Naive B cell (primary cell): ENCODE results near the gene SLC45A1. TPM values are rescaled to one million over a fixed set of nuclear protein-coding genes. Genes with fewer than 3 reads are reported as not detected.
"Not testable (repeated sequence)": the region's sequence is repeated elsewhere in the genome, so short reads cannot be mapped to it uniquely, and the experiment has no call there.

ENCODE experiments used
- ATAC-seq, 2 donors: fragments of 150-1000 bp; cut with Tn5 transposase; 2 replicates each; pipeline ENCODE4 v1.10.0; 2021; ENCODE audit warnings: low read depth in 2 of 2, mild to moderate bottlenecking in 2 of 2, moderate library complexity in 2 of 2
- DNase-seq: peaks from one replicate; pipeline ENCODE4 v3.0.0; 2022
- H3K27ac Mint-ChIP-seq, 6 donors: one replicate each; pipeline ENCODE4 v1.8.0; 2020 to 2022; ENCODE audit warnings: mild to moderate bottlenecking in 6 of 6, mixed read lengths in 6 of 6, moderate library complexity in 5 of 6, inconsistent platforms in 2 of 6
- H3K27me3 Mint-ChIP-seq, 3 donors: one replicate each; pipeline ENCODE4 v1.8.0; 2021 to 2022; ENCODE audit warnings: mixed read lengths in 3 of 3, mild to moderate bottlenecking in 1 of 3
- H3K36me3 Mint-ChIP-seq, 2 donors: one replicate each; pipeline ENCODE4 v1.8.0; 2020 to 2022; ENCODE audit warnings: mixed read lengths in 2 of 2, inconsistent platforms in 1 of 2, mild to moderate bottlenecking in 1 of 2
- H3K4me1 Mint-ChIP-seq, 3 donors: one replicate each; pipeline ENCODE4 v1.8.0; 2020 to 2022; ENCODE audit warnings: mixed read lengths in 3 of 3, inconsistent platforms in 1 of 3, mild to moderate bottlenecking in 1 of 3, moderate library complexity in 1 of 3
- H3K4me3 Mint-ChIP-seq, 8 donors: one replicate each; pipeline ENCODE4 v1.8.0; 2020 to 2022; ENCODE audit warnings: mild to moderate bottlenecking in 8 of 8, mixed read lengths in 8 of 8, moderate library complexity in 8 of 8, inconsistent platforms in 2 of 8
- H3K9me3 Mint-ChIP-seq, 7 donors: one replicate each; pipeline ENCODE4 v1.8.0; 2020 to 2022; ENCODE audit warnings: mixed read lengths in 7 of 7, mild to moderate bottlenecking in 5 of 7, inconsistent platforms in 2 of 7, moderate library complexity in 1 of 7
- polyA plus RNA-seq, 6 donors: library from polyadenylated mRNA; unstranded; fragments of 300-500 nt; fragmentation: Illumina TruSeq; gene quantifications; one replicate each; pipeline ENCODE4 v1.2.3, GENCODE V29; 2021; ENCODE audit warnings: low read depth in 6 of 6

The SLC45A1 gene
- polyA plus RNA-seq, 6 donors from 2014 or later = 0.09 to 0.26 (median 0.24) TPM; not detected in 3

- peaks cover 50 to 53% (median 52%) of the 10 kb centered on the region in 3 donors for H3K4me1 Mint-ChIP-seq
- no peak overlapping the region for H3K4me3 Mint-ChIP-seq
- H3K27ac Mint-ChIP-seq = peak overlapping the region in 5 of 6 donors; percentile 62 to 93 (median 86)
- DNase-seq (no peak), ATAC-seq (peak in 1 of 2 donors; percentile 9)
- H3K27me3 Mint-ChIP-seq = no peaks in the 10 kb centered on the region
- H3K9me3 Mint-ChIP-seq = no peaks in the 10 kb centered on the region
- H3K36me3 Mint-ChIP-seq = peaks cover 0 to 7% of the 10 kb centered on the region in 2 donors
These were observed 56.9 kb downstream of the SLC45A1 start for GRCh38 chr1:8374812-8375211.

- Mint-ChIP-seq H3K4me1 (peaks cover 43 to 55% (median 47%) of the 10 kb centered on the region in 3 donors), H3K27me3 (no peaks in the 10 kb centered on the region), H3K27ac (peak overlapping the region in 4 of 6 donors; percentile 28 to 77 (median 48)), H3K36me3 (peaks cover 0 to 7% of the 10 kb centered on the region in 2 donors), H3K4me3 (no peak overlapping the region), H3K9me3 (no peaks in the 10 kb centered on the region)
- no peak for DNase-seq
- ATAC-seq = no peak
These were observed 58.5 kb downstream of the SLC45A1 start for GRCh38 chr1:8376358-8376840.

DNA sequence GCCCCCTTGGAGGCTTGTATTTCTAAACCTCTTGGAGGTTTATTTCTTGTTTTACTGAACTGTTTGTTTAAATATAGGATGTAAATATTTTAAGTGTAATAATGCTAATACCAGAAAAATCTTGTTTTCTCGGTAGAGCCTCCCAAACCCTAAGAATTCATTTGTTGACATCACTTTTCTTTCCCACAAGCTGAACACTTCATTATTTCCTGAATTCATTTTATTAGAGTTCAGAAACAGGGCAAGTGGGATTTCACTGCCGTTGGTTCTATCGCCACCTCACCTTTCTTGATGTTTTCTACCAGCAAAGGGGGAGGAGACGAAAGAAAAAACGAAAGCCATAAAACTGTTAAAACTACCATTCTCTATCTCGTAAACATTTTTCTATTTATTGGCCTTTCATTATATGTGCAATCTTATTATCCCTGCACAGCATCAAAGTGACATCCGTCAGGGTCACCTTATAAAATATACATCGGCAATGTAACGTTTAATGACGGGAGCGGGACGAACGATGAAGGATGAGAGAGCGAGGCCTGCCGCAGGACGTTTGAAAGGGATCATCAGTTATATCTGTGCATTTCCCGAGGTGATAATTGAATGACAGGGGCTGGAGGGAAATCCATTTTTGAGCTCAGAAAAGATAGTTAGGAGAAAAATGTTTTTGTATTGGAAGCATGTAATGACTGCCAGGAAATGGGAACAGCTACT, 59.5 kb downstream of the SLC45A1 start:
- no peaks in the 10 kb centered on the region for H3K27me3 Mint-ChIP-seq
- peak overlapping the region in 3 of 6 donors; percentile 6 to 73 (median 63) for H3K27ac Mint-ChIP-seq
- peaks cover 0 to 7% of the 10 kb centered on the region in 2 donors for H3K36me3 Mint-ChIP-seq
- H3K4me1 Mint-ChIP-seq = peaks cover 42 to 56% (median 47%) of the 10 kb centered on the region in 3 donors
- ATAC-seq (no peak), DNase-seq (no peak)
- H3K9me3 Mint-ChIP-seq = no peaks in the 10 kb centered on the region
- H3K4me3 Mint-ChIP-seq = peak overlapping the region in 1 of 8 donors; percentile 8

GRCh38 chr1:8378178-8378577, 60.3 kb downstream of the SLC45A1 start:
- Mint-ChIP-seq H3K4me3 (no peak overlapping the region), H3K27ac (peak overlapping the region in 5 of 6 donors; percentile 28 to 92 (median 73)), H3K36me3 (peaks cover 3 to 7% of the 10 kb centered on the region in 2 donors), H3K27me3 (no peaks in the 10 kb centered on the region), H3K4me1 (peaks cover 48 to 63% (median 54%) of the 10 kb centered on the region in 3 donors), H3K9me3 (no peaks in the 10 kb centered on the region)
- DNase-seq (no peak), ATAC-seq (no peak)

DNA sequence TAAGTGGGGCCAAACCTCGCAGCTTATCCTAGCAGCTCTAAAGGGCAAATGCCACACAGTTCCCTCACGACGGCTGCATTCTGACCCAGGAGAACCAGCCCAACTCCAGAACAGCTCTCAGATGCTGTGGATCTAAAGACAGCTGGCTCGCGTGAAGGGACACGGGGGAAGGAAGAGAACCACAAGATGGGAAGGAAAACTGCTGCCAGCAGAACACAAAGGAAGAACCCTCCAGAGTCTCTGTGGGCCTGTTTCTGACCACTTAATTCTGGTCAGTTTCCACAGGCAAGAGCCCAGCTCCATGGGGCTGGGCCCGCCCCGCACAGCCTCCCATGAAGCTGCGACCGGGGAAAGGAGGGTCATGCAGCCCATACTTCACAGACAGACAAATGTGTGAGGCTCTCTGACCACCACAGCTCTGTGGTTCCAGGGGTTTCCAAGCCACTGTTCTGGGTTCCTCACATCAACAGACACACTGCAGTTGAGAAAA, 61.1 kb downstream of the SLC45A1 start:
- no peak for DNase-seq
- peaks cover 53 to 67% (median 59%) of the 10 kb centered on the region in 3 donors for H3K4me1 Mint-ChIP-seq
- peak overlapping the region in 4 of 6 donors; percentile 73 to 92 (median 90) for H3K27ac Mint-ChIP-seq
- no peak overlapping the region for H3K4me3 Mint-ChIP-seq
- H3K36me3 Mint-ChIP-seq = peaks cover 5 to 7% of the 10 kb centered on the region in 2 donors
- no peaks in the 10 kb centered on the region for H3K9me3 Mint-ChIP-seq
- no peaks in the 10 kb centered on the region for H3K27me3 Mint-ChIP-seq
- ATAC-seq = no peak

GRCh38 chr1:8379513-8380186, 61.7 kb downstream of the SLC45A1 start:
- no peaks in the 10 kb centered on the region for H3K9me3 Mint-ChIP-seq
- no peak overlapping the region for H3K4me3 Mint-ChIP-seq
- no peaks in the 10 kb centered on the region for H3K27me3 Mint-ChIP-seq
- peak overlapping the region in 3 of 6 donors; percentile 50 to 70 (median 58) for H3K27ac Mint-ChIP-seq
- H3K4me1 Mint-ChIP-seq = peaks cover 57 to 68% (median 61%) of the 10 kb centered on the region in 3 donors
- no peak for DNase-seq
- peaks cover 5 to 7% of the 10 kb centered on the region in 2 donors for H3K36me3 Mint-ChIP-seq
- ATAC-seq = no peak

DNA sequence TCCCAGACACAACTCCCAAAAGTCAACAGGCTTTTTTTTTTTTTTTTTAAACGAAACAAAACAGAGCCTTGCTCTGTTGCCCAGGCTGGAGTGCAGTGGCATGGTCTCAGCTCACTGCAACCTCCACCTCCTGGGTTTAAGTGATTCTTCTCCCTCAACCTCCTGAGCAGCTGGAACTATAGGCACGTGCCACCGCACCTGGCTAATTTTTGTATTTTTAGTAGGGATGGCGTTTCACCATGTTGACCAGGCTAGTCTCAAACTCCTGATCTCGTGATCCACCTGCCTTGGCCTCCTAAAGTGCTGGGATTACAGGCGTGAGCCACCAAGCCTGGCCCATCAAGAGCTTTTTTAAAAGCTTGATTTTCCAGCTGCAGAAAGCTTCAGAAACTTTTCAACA, 62.4 kb downstream of the SLC45A1 start:
- H3K9me3 Mint-ChIP-seq, DNase-seq, H3K36me3 Mint-ChIP-seq, ATAC-seq, H3K27me3 Mint-ChIP-seq: not testable (repeated sequence)
- Mint-ChIP-seq H3K4me1 (peaks cover 56 to 72% (median 62%) of the 10 kb centered on the region in 3 donors), H3K4me3 (peak overlapping the region in 1 of 8 donors; percentile 65), H3K27ac (peak overlapping the region in 1 of 6 donors; percentile 34)

DNA sequence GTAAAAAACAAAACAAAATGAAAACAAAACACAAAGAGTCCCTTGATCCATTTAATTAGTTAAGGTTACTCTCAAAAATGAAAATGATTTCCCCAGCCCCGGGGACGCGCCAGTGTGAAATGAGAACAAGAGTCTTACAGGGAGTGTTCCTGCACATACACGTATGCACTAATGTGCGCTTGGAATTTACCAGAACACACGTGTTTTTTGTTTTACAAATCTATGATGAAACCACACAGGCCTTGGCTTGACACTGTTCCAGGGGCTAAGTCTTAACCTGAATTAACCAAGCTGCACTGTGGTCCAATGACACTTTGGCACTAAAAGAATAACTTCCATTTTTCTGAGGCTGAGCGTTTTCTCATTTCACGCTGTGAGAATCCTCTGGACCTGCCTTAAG, 63.7 kb downstream of the SLC45A1 start:
- no peak overlapping the region for H3K4me3 Mint-ChIP-seq
- H3K36me3 Mint-ChIP-seq = peaks cover 5 to 7% of the 10 kb centered on the region in 2 donors

GRCh38 chr1:8382051-8382505, 64.2 kb downstream of the SLC45A1 start:
- H3K4me1 Mint-ChIP-seq = peaks cover 56 to 81% (median 68%) of the 10 kb centered on the region in 3 donors

More for the DNA sequence above, 63.7 kb downstream of the SLC45A1 start:
- no peak for DNase-seq
- Mint-ChIP-seq H3K27ac (peak overlapping the region in 4 of 6 donors; percentile 11 to 54 (median 36)), H3K27me3 (no peaks in the 10 kb centered on the region), H3K9me3 (no peaks in the 10 kb centered on the region), H3K4me1 (peaks cover 51 to 77% (median 63%) of the 10 kb centered on the region in 3 donors)
- no peak for ATAC-seq

DNA sequence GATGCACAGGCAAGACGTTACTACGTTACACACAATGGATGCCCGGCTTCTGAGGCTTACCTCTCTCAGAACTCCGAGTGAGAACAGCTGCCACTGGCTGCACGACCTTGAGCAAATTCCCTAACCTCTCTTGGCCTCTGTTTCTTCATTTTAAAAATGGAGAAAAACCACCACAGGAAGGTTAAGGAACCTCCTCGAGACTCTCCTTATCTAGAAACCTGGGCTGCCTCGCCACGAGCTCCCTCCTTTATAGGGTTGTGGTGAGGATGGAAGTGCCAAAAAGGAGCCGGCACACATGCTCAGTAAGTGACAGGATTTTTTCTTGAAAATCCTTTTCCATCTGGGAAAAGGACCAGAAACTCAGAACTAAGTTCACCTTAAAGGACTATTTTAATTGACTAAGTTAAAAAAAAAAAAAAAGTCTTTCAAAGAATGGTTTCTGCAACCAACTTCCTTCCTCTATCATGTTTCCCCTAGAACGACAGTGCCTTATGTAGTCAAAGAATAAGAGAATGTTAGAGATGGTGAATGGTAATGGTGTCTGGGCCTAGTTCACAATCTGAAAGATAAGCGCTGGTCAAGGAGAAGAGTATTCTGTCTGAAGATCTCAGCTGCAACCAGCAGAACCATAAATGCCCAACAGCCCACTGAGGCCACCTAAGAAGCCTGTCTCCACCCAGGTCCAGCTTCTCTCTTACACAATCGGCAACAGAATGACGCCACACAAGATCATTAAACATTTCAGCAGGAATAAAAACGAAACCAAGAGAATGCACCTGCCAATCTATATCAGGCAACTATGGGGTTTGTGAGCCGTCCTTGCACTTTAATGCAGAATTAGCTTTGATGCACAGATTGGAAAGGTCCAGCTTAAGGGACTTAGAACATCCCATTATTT, 64.9 kb downstream of the SLC45A1 start:
- H3K27me3 Mint-ChIP-seq = no peaks in the 10 kb centered on the region
- H3K4me1 Mint-ChIP-seq = peaks cover 57 to 85% (median 74%) of the 10 kb centered on the region in 3 donors
- H3K9me3 Mint-ChIP-seq = no peaks in the 10 kb centered on the region
- peaks cover under 1 to 11% of the 10 kb centered on the region in 2 donors for H3K36me3 Mint-ChIP-seq
- ATAC-seq (peak; percentile 63 to 74), DNase-seq (peak; percentile 11)
- H3K4me3 Mint-ChIP-seq = peak overlapping the region; percentile 11 to 84 (median 72)
- H3K27ac Mint-ChIP-seq = peak overlapping the region; percentile 82 to 97 (median 93)

More at GRCh38 chr1:8382051-8382505, 64.2 kb downstream of the SLC45A1 start:
- H3K27ac Mint-ChIP-seq = peak overlapping the region in 5 of 6 donors; percentile 21 to 82 (median 39)
- ATAC-seq = no peak
- peaks cover 5 to 7% of the 10 kb centered on the region in 2 donors for H3K36me3 Mint-ChIP-seq
- DNase-seq = no peak
- H3K4me3 Mint-ChIP-seq = peak overlapping the region in 2 of 8 donors; percentile 20 to 21
- no peaks in the 10 kb centered on the region for H3K27me3 Mint-ChIP-seq
- no peaks in the 10 kb centered on the region for H3K9me3 Mint-ChIP-seq

- H3K27me3 Mint-ChIP-seq = no peaks in the 10 kb centered on the region
- H3K4me1 Mint-ChIP-seq = peaks cover 55 to 79% (median 71%) of the 10 kb centered on the region in 3 donors
- H3K9me3 Mint-ChIP-seq = no peaks in the 10 kb centered on the region
- peaks cover 6 to 17% of the 10 kb centered on the region in 2 donors for H3K36me3 Mint-ChIP-seq
- H3K4me3 Mint-ChIP-seq = peak overlapping the region in 4 of 8 donors; percentile 20 to 44 (median 31)
- DNase-seq (no peak), ATAC-seq (no peak)
- H3K27ac Mint-ChIP-seq = peak overlapping the region; percentile 49 to 87 (median 80)
These were observed 66.2 kb downstream of the SLC45A1 start for GRCh38 chr1:8384088-8384487.

GRCh38 chr1:8384577-8384976, 66.7 kb downstream of the SLC45A1 start:
- no peak for ATAC-seq
- no peak overlapping the region for H3K4me3 Mint-ChIP-seq
- DNase-seq = no peak
- H3K4me1 Mint-ChIP-seq = peaks cover 58 to 82% (median 74%) of the 10 kb centered on the region in 3 donors
- H3K27me3 Mint-ChIP-seq = no peaks in the 10 kb centered on the region
- no peaks in the 10 kb centered on the region for H3K9me3 Mint-ChIP-seq
- peak overlapping the region; percentile 62 to 82 (median 80) for H3K27ac Mint-ChIP-seq
- H3K36me3 Mint-ChIP-seq = peaks cover 8 to 21% of the 10 kb centered on the region in 2 donors
